ENCODE results near the gene KRT10. TPM values are rescaled to one million over a fixed set of nuclear protein-coding genes. Genes with fewer than 3 reads are reported as not detected.
A peak's percentile ranks its signal among the peaks of the same experiment; 100 is the strongest.

The KRT10 gene
- total and polyA plus RNA-seq, 4 experiments from 2014 or later, result 37.6 to 181 (median 90.5) TPM

GRCh38 chr17:40824015-40824832, 1.8 kb upstream of the KRT10 start:
- no peak overlapping the region for H3K4me3 Mint-ChIP-seq
- peaks cover 0 to 14% (median 8%) of the 10 kb centered on the region in 4 donors for H3K4me1 Mint-ChIP-seq
- CTCF ChIA-PET (ENCODE audit: partially characterized antibody), result interaction anchor here (1.8 kb wide), 1 partner anchor 839 kb away, joined by 6 read pairs; no protein-coding TSS in a partner anchor
- H3K36me3 Mint-ChIP-seq, result peaks cover 3 to 43% of the 10 kb centered on the region in 2 donors
- no peak for DNase-seq
- Histone ChIP-seq H3K9me3 (ENCODE audit: control insufficient read depth in 1 of 2, low read length in 2 of 2) (no peaks in the 10 kb centered on the region), H3K4me1 (ENCODE audit: insufficient read depth, low read length) (peaks cover 10% of the 10 kb centered on the region), H3K27me3 (ENCODE audit: insufficient read depth, low read length) (no peaks in the 10 kb centered on the region), H3K36me3 (ENCODE audit: insufficient read depth, low read length) (no peaks in the 10 kb centered on the region), H3K27ac (ENCODE audit: low read depth, low read length) (no peak overlapping the region), H3K4me3 (ENCODE audit: low read length in 2 of 2) (no peak overlapping the region)
- intact Hi-C loops (cut with micrococcal nuclease), result no loop called here
- H3K27me3 Mint-ChIP-seq, result peaks cover 9 to 13% of the 10 kb centered on the region in 2 donors
- peak overlapping the region in 1 of 7 donors; percentile 39 for H3K27ac Mint-ChIP-seq
- H3K9me3 Mint-ChIP-seq, result no peaks in the 10 kb centered on the region
- POLR2A ChIA-PET (ENCODE audit: partially characterized antibody), result no interaction called here

DNA sequence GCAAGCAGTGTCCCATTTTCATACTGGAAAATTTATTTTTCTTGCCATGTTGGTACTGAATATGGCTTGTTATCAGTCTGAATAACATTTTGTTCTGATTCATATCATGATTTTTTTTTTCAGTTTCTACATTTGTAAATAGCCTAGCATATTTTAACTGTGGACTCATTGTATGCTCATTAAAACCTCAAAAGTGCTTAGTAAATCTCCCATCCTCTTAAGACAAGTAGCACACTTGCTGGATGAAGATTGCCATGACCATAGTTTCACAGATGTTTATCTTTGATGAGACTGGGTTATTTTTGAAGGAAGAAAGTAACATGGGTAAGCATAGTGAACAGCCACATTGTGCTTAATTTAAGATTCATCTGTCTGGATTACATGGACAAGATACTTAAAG, 878 bp downstream of the KRT10 start:
- ChIA-PET CTCF (ENCODE audit: partially characterized antibody) (interaction anchor here (1.3 to 1.6 kb wide), 2 partner anchors 18 to 842 kb away, joined by 4 to 6 read pairs; no protein-coding TSS in a partner anchor), POLR2A (ENCODE audit: partially characterized antibody) (no interaction called here)
- intact Hi-C loops (cut with micrococcal nuclease), result no loop called here
- Mint-ChIP-seq H3K27me3 (peaks cover 7 to 10% of the 10 kb centered on the region in 2 donors), H3K4me1 (peaks cover 5 to 31% (median 15%) of the 10 kb centered on the region in 4 donors), H3K36me3 (peaks cover 20 to 45% of the 10 kb centered on the region in 2 donors), H3K27ac (no peak overlapping the region), H3K4me3 (no peak overlapping the region), H3K9me3 (peaks cover 0 to 2% (median 0%) of the 10 kb centered on the region in 8 donors)
- no peak overlapping the region for H3K4me3 ChIP-seq (ENCODE audit: low read length in 2 of 2)
- H3K4me1 ChIP-seq (ENCODE audit: insufficient read depth, low read length), result peaks cover 22% of the 10 kb centered on the region
- no peaks in the 10 kb centered on the region for H3K9me3 ChIP-seq (ENCODE audit: control insufficient read depth in 1 of 2, low read length in 2 of 2)
- DNase-seq, result no peak
- peaks cover 8% of the 10 kb centered on the region for H3K36me3 ChIP-seq (ENCODE audit: insufficient read depth, low read length)
- no peaks in the 10 kb centered on the region for H3K27me3 ChIP-seq (ENCODE audit: insufficient read depth, low read length)
- H3K27ac ChIP-seq (ENCODE audit: low read depth, low read length), result no peak overlapping the region

DNA sequence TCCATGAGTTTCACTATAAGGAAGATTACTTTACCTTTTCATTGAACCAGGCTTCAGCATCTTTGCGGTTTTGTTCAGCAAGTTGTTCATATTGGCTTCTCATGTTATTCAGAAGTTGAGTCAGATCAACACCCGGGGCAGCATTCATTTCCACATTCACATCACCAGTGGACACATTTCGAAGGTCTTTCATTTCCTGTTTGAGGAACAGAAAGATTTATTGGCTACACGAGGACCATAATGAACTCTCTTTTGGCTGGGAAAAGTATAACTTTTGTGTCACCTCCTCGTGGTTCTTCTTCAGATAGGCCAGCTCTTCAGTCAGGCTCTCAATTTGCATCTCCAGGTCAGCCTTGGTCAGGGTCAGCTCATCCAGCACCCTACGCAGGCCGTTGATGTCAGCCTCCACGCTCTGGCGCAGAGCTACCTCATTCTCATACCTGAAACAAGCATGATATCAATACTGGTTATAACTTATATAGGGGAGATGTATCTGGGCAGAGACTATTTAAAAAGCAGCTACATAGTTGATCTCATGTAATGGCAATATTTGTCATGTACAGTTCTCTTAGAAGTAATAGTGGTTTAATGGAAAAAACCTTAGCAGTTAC, 2.1 kb downstream of the KRT10 start:
- H3K27me3 Mint-ChIP-seq, result peaks cover 2% of the 10 kb centered on the region in 2 donors
- H3K4me1 Mint-ChIP-seq, result peaks cover 5 to 31% (median 15%) of the 10 kb centered on the region in 4 donors
- peak overlapping the region in 3 of 7 donors; percentile 30 to 86 (median 72) for H3K27ac Mint-ChIP-seq
- no peaks in the 10 kb centered on the region for H3K27me3 ChIP-seq (ENCODE audit: insufficient read depth, low read length)
- intact Hi-C loops (cut with micrococcal nuclease), result no loop called here
- H3K4me3 Mint-ChIP-seq, result peak overlapping the region in 7 of 8 donors; percentile 8 to 84 (median 56)
- H3K27ac ChIP-seq (ENCODE audit: low read depth, low read length), result no peak overlapping the region
- peaks cover 0 to 3% (median 0%) of the 10 kb centered on the region in 8 donors for H3K9me3 Mint-ChIP-seq
- DNase-seq, result no peak
- CTCF ChIA-PET (ENCODE audit: partially characterized antibody), result interaction anchor here (0.9 to 1.2 kb wide), 2 partner anchors 828 to 845 kb away, joined by 5 read pairs; no protein-coding TSS in a partner anchor
- H3K36me3 Mint-ChIP-seq, result peaks cover 20 to 41% of the 10 kb centered on the region in 2 donors
- POLR2A ChIA-PET (ENCODE audit: partially characterized antibody), result interaction anchor here (1.6 to 2.8 kb wide), 2 partner anchors 858 to 869 kb away, joined by 4 to 44 read pairs; partner anchors contain the start of gene EIF1
- H3K4me1 ChIP-seq (ENCODE audit: insufficient read depth, low read length), result peaks cover 22% of the 10 kb centered on the region
- peaks cover 8% of the 10 kb centered on the region for H3K36me3 ChIP-seq (ENCODE audit: insufficient read depth, low read length)
- H3K9me3 ChIP-seq (ENCODE audit: control insufficient read depth in 1 of 2, low read length in 2 of 2), result no peaks in the 10 kb centered on the region
- no peak overlapping the region for H3K4me3 ChIP-seq (ENCODE audit: low read length in 2 of 2)

DNA sequence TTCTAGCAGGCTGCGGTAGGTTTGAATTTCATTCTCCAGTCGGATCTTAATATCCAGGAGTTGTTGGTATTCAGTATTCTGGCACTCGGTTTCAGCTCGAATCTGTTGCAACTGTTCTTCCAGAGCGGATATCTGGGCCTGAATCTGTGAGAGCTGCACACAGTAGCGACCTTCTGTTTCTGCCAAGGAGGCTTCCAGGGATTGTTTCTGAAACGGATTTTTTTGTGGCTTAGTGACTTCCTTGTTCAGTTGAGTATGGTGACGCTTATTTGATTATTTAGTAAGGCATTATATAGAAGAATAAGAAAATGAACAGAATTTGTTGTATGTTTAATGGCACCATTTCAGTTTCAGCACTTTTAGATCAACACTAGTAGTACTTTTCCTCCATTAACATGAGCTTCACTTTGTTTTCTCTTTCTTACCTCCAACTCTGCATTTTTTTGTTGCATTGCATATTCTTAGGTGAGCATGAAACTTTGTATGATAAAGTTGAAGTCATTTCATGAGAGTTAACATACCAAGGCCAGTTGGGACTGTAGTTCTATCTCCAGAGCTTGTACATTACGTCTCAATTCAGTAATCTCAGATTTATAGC, 2.8 kb downstream of the KRT10 start:
- peak overlapping the region; percentile 66 to 86 (median 79) for H3K27ac Mint-ChIP-seq
- DNase-seq, result no peak
- peaks cover 20 to 37% of the 10 kb centered on the region in 2 donors for H3K36me3 Mint-ChIP-seq
- intact Hi-C loops (cut with micrococcal nuclease), result loop anchor here (5.0 kb wide), 1 partner anchor 1198 kb away; the partner anchor contains the start of gene DNAJC7
- peaks cover 22% of the 10 kb centered on the region for H3K4me1 ChIP-seq (ENCODE audit: insufficient read depth, low read length)
- H3K4me3 ChIP-seq (ENCODE audit: low read length in 2 of 2), result peak overlapping the region; percentile 65 to 83
- peaks cover 8% of the 10 kb centered on the region for H3K36me3 ChIP-seq (ENCODE audit: insufficient read depth, low read length)
- H3K4me3 Mint-ChIP-seq, result peak overlapping the region; percentile 73 to 89 (median 80)
- no peaks in the 10 kb centered on the region for H3K9me3 ChIP-seq (ENCODE audit: control insufficient read depth in 1 of 2, low read length in 2 of 2)
- H3K27ac ChIP-seq (ENCODE audit: low read depth, low read length), result peak overlapping the region; percentile 62
- ChIA-PET CTCF (ENCODE audit: partially characterized antibody) (interaction anchor here (0.8 to 1.5 kb wide), 5 partner anchors 37 to 870 kb away, joined by 3 to 7 read pairs (median 5); partner anchors contain the start of gene EIF1), POLR2A (ENCODE audit: partially characterized antibody) (interaction anchor here (0.8 to 2.8 kb wide), 9 partner anchors 37 to 1620 kb away, joined by 3 to 44 read pairs (median 4); partner anchors contain the start of genes EIF1, PSMD3 and RPL19)
- peaks cover 5 to 31% (median 15%) of the 10 kb centered on the region in 4 donors for H3K4me1 Mint-ChIP-seq
- no peaks in the 10 kb centered on the region for H3K27me3 ChIP-seq (ENCODE audit: insufficient read depth, low read length)
- peaks cover 0 to 3% (median 0%) of the 10 kb centered on the region in 8 donors for H3K9me3 Mint-ChIP-seq
- H3K27me3 Mint-ChIP-seq, result peaks cover 2 to 5% of the 10 kb centered on the region in 2 donors

GRCh38 chr17:40818733-40819527, 3.5 kb downstream of the KRT10 start:
- Histone ChIP-seq H3K4me3 (ENCODE audit: low read length in 2 of 2) (peak overlapping the region; percentile 65 to 83), H3K27ac (ENCODE audit: low read depth, low read length) (peak overlapping the region; percentile 62), H3K4me1 (ENCODE audit: insufficient read depth, low read length) (peaks cover 22% of the 10 kb centered on the region), H3K27me3 (ENCODE audit: insufficient read depth, low read length) (no peaks in the 10 kb centered on the region), H3K36me3 (ENCODE audit: insufficient read depth, low read length) (peaks cover 8% of the 10 kb centered on the region), H3K9me3 (ENCODE audit: control insufficient read depth in 1 of 2, low read length in 2 of 2) (no peaks in the 10 kb centered on the region)
- DNase-seq, result peak; percentile 82 to 87 (median 84)
- Mint-ChIP-seq H3K36me3 (peaks cover 20 to 31% of the 10 kb centered on the region in 2 donors), H3K27me3 (peaks cover 6 to 12% of the 10 kb centered on the region in 2 donors), H3K4me1 (peaks cover 5 to 31% (median 15%) of the 10 kb centered on the region in 4 donors), H3K4me3 (peak overlapping the region; percentile 84 to 97 (median 94)), H3K9me3 (peaks cover 0 to 3% (median under 1%) of the 10 kb centered on the region in 8 donors), H3K27ac (peak overlapping the region; percentile 86 to 97 (median 94))
- CTCF ChIA-PET (ENCODE audit: partially characterized antibody), result interaction anchor here (0.6 to 1.5 kb wide), 11 partner anchors 14 to 1455 kb away, joined by 3 to 7 read pairs (median 3); partner anchors contain the start of gene EIF1
- intact Hi-C loops (cut with micrococcal nuclease), result loop anchor here (1.0 to 5.0 kb wide), 3 partner anchors 847 to 1198 kb away; partner anchors contain the start of genes DNAJC7 and EIF1
- POLR2A ChIA-PET (ENCODE audit: partially characterized antibody), result interaction anchor here (0.7 to 2.8 kb wide), 18 partner anchors 10 to 1619 kb away, joined by 3 to 44 read pairs (median 4); partner anchors contain the start of genes DNAJC7, EIF1, PSMD3 and RPL19

- intact Hi-C loops (cut with micrococcal nuclease), result loop anchor here (1.0 to 5.0 kb wide), 3 partner anchors 848 to 1199 kb away; partner anchors contain the start of genes DNAJC7 and EIF1
- Mint-ChIP-seq H3K4me1 (peaks cover 5 to 31% (median 15%) of the 10 kb centered on the region in 4 donors), H3K4me3 (peak overlapping the region; percentile 84 to 97 (median 94)), H3K36me3 (peaks cover 20 to 31% of the 10 kb centered on the region in 2 donors), H3K9me3 (peaks cover 0 to 3% (median under 1%) of the 10 kb centered on the region in 8 donors), H3K27me3 (peaks cover 6 to 17% of the 10 kb centered on the region in 2 donors), H3K27ac (peak overlapping the region; percentile 86 to 97 (median 94))
- Histone ChIP-seq H3K4me1 (ENCODE audit: insufficient read depth, low read length) (peaks cover 22% of the 10 kb centered on the region), H3K36me3 (ENCODE audit: insufficient read depth, low read length) (peaks cover 8% of the 10 kb centered on the region), H3K27ac (ENCODE audit: low read depth, low read length) (peak overlapping the region; percentile 62), H3K4me3 (ENCODE audit: low read length in 2 of 2) (peak overlapping the region; percentile 55 to 65), H3K9me3 (ENCODE audit: control insufficient read depth in 1 of 2, low read length in 2 of 2) (no peaks in the 10 kb centered on the region), H3K27me3 (ENCODE audit: insufficient read depth, low read length) (no peaks in the 10 kb centered on the region)
- ChIA-PET CTCF (ENCODE audit: partially characterized antibody) (interaction anchor here (0.6 to 1.5 kb wide), 10 partner anchors 14 to 1456 kb away, joined by 3 to 7 read pairs (median 4); no protein-coding TSS in a partner anchor), POLR2A (ENCODE audit: partially characterized antibody) (interaction anchor here (0.8 to 2.8 kb wide), 16 partner anchors 9 to 1199 kb away, joined by 3 to 44 read pairs (median 4); partner anchors contain the start of genes DNAJC7, EIF1, PSMD3 and SMARCE1)
- peak in 1 of 5 donors; percentile 5 for DNase-seq
These were observed 4.1 kb downstream of the KRT10 start for GRCh38 chr17:40818343-40818732.
